Smooth muscle cell (in vitro differentiated cells): ENCODE measurements around the gene ST8SIA6. TPM values are rescaled to one million over a fixed set of nuclear protein-coding genes. Genes with fewer than 3 reads are reported as not detected.
A peak's percentile ranks its signal among the peaks of the same experiment; 100 is the strongest.
"Not testable (repeated sequence)": the region's sequence is repeated elsewhere in the genome, so short reads cannot be mapped to it uniquely, and the experiment has no call there.

ENCODE experiments used
- DNase-seq: peaks from one replicate; lab custom pipeline; 2025; ENCODE audit not compliant: unreplicated experiment; lab: John Stamatoyannopoulos, UW
- H2AFZ ChIP-seq: fragments of 200-600 bp; sonication (generic); 2 replicates; pipeline ENCODE4 v1.6.0; 2016; ENCODE audit warnings: antibody characterized with exemption, low read depth, mild to moderate bottlenecking
- H3F3A ChIP-seq: fragments of 200-600 bp; sonication (generic); 2 replicates; pipeline ENCODE4 v1.6.0; 2017; ENCODE audit warnings: antibody characterized with exemption, low read depth
- H3K27ac ChIP-seq: fragments of 200-600 bp; sonication (generic); 2 replicates; pipeline ENCODE4 v1.5.1; 2016; ENCODE audit warnings: low read depth, mild to moderate bottlenecking
- H3K27me3 ChIP-seq: fragments of 200-600 bp; sonication (generic); 2 replicates; pipeline ENCODE4 v1.6.1; 2016; ENCODE audit warnings: low read depth, mild to moderate bottlenecking
- H3K36me3 ChIP-seq: fragments of 200-600 bp; sonication (generic); 2 replicates; pipeline ENCODE4 v1.5.1; 2016; ENCODE audit warnings: low read depth
- H3K4me1 ChIP-seq: fragments of 200-600 bp; sonication (generic); 2 replicates; pipeline ENCODE4 v1.5.1; 2016; ENCODE audit warnings: low read depth
- H3K4me2 ChIP-seq: fragments of 200-600 bp; sonication (generic); 2 replicates; pipeline ENCODE4 v1.6.0; 2016; ENCODE audit warnings: mild to moderate bottlenecking
- H3K4me3 ChIP-seq: fragments of 200-600 bp; sonication (generic); 2 replicates; pipeline ENCODE4 v1.5.1; 2016; ENCODE audit warnings: mild to moderate bottlenecking
- H3K79me2 ChIP-seq: fragments of 200-600 bp; sonication (generic); 2 replicates; pipeline ENCODE4 v1.6.0; 2016; ENCODE audit warnings: low read depth, mild to moderate bottlenecking
- H3K9ac ChIP-seq: fragments of 200-600 bp; sonication (generic); 2 replicates; pipeline ENCODE4 v1.6.0; 2016; ENCODE audit warnings: low read depth
- H3K9me3 ChIP-seq: fragments of 200-600 bp; sonication (generic); replicated peaks from 2 replicates; pipeline ENCODE4 v1.5.1; 2016; ENCODE audit warnings: low read depth
- H4K20me1 ChIP-seq: fragments of 200-600 bp; sonication (generic); 2 replicates; pipeline ENCODE4 v1.6.0; 2016; ENCODE audit warnings: low read depth
- CTCF ChIP-seq: fragments of 200-600 bp; sonication (generic); IDR thresholded peaks from 2 replicates; pipeline ENCODE4 v1.5.1; 2017; ENCODE audit warnings: borderline replicate concordance, mild to moderate bottlenecking, antibody characterized with exemption; ENCODE audit not compliant: insufficient read depth, poor library complexity, severe bottlenecking
- WGBS: methylation state at CpG from one replicate; pipeline ENCODE4 v1.1.7; 2016; ENCODE audit warnings: low lambda C conversion rate; 5-methylcytosine and 5-hydroxymethylcytosine counted together
- polyA plus RNA-seq: library from polyadenylated mRNA; unstranded; fragments of >200 nt; fragmentation: Nextera tagmentation; extraction: Ambion mirVana; gene quantifications from 2 replicates; pipeline ENCODE4 v1.2.1, GENCODE V29; 2016
- total RNA-seq: library from RNA; depleted of rRNA; stranded (reverse); fragments of >200 nt; gene quantifications from 2 replicates; pipeline ENCODE4 v1.2.3, GENCODE V29; 2014

Gene ST8SIA6
- total RNA-seq, result 0.36 TPM in 1 of 2 replicates, not detected in the other
- polyA plus RNA-seq, result 0.24 TPM in 1 of 2 replicates, not detected in the other

GRCh38 chr10:17454161-17455014, at the start of gene ST8SIA6:
Gene ST8SIA6, minus strand, starts transcription at chr10:17454595. Its CDS starts 340 bp downstream, at chr10:17454255.
- no peaks in the 10 kb centered on the region for H3F3A ChIP-seq
- peak within 1 kb of the TSS; percentile 96 for H3K4me2 ChIP-seq
- H3K27ac ChIP-seq, result no peak within 1 kb of the TSS
- peak; percentile 17 for DNase-seq
- H3K4me1 ChIP-seq, result peaks cover 11% of the 10 kb centered on the region
- H3K36me3 ChIP-seq, result peaks cover under 1% of the 10 kb centered on the region
- 4% methylated on average over 58 of the region's 91 CpGs for WGBS
- H3K79me2 ChIP-seq, result no peaks in the 10 kb centered on the region
- no peak for TF ChIP-seq CTCF
- H3K27me3 ChIP-seq, result peaks cover 64% of the 10 kb centered on the region
- no peak within 1 kb of the TSS for H3K9ac ChIP-seq
- no peaks in the 10 kb centered on the region for H4K20me1 ChIP-seq
- H2AFZ ChIP-seq, result peak within 1 kb of the TSS; percentile 74
- peaks cover 8% of the 10 kb centered on the region for H3K9me3 ChIP-seq
- peak within 1 kb of the TSS; percentile 57 for H3K4me3 ChIP-seq

- H3K27me3 ChIP-seq, result no peaks in the 10 kb centered on the region
- DNase-seq, result no peak
- WGBS, result 91% methylated on average over 7 of the region's 7 CpGs
- no peak overlapping the region for H3K9ac ChIP-seq
- H3K79me2 ChIP-seq, result no peaks in the 10 kb centered on the region
- no peak for TF ChIP-seq CTCF
- no peaks in the 10 kb centered on the region for H4K20me1 ChIP-seq
- H3K4me3 ChIP-seq, result no peak overlapping the region
- H3F3A ChIP-seq, result no peaks in the 10 kb centered on the region
- H2AFZ ChIP-seq, result no peak overlapping the region
- no peak overlapping the region for H3K4me2 ChIP-seq
- no peaks in the 10 kb centered on the region for H3K9me3 ChIP-seq
- H3K36me3 ChIP-seq, result no peaks in the 10 kb centered on the region
- no peak overlapping the region for H3K27ac ChIP-seq
- peaks cover 5% of the 10 kb centered on the region for H3K4me1 ChIP-seq
Observed at GRCh38 chr10:17503795-17504194, 49.4 kb upstream of the ST8SIA6 start.

GRCh38 chr10:17502814-17503213, 48.4 kb upstream of the ST8SIA6 start:
- Histone ChIP-seq H4K20me1 (no peaks in the 10 kb centered on the region), H3K4me2 (no peak overlapping the region), H3K27me3 (no peaks in the 10 kb centered on the region), H2AFZ (no peak overlapping the region), H3K4me1 (peaks cover 5% of the 10 kb centered on the region), H3F3A (no peaks in the 10 kb centered on the region), H3K36me3 (no peaks in the 10 kb centered on the region), H3K4me3 (no peak overlapping the region), H3K9ac (no peak overlapping the region), H3K79me2 (no peaks in the 10 kb centered on the region), H3K9me3 (no peaks in the 10 kb centered on the region), H3K27ac (no peak overlapping the region)
- no peak for DNase-seq
- TF ChIP-seq CTCF, result no peak
- WGBS, result 80% methylated on average over 2 of the region's 2 CpGs

GRCh38 chr10:17499014-17499413, 44.6 kb upstream of the ST8SIA6 start:
- not testable (repeated sequence) for H3F3A ChIP-seq, H2AFZ ChIP-seq, H3K4me3 ChIP-seq, H4K20me1 ChIP-seq, H3K4me2 ChIP-seq, H3K36me3 ChIP-seq, DNase-seq, H3K9me3 ChIP-seq, H3K4me1 ChIP-seq, H3K9ac ChIP-seq, H3K27ac ChIP-seq, H3K27me3 ChIP-seq, H3K79me2 ChIP-seq
- WGBS, result 89% methylated on average over 5 of the region's 5 CpGs
